WTC11 (cell line): Measurements from ENCODE around the gene SPRR2E. TPM values are rescaled to one million over a fixed set of nuclear protein-coding genes. Genes with fewer than 3 reads are reported as not detected.
"Not testable (repeated sequence)": the region's sequence is repeated elsewhere in the genome, so short reads cannot be mapped to it uniquely, and the experiment has no call there.

Experiments used
- ATAC-seq: fragments of 200-7000 bp; cut with Tn5 transposase; 2 replicates; pipeline ENCODE4 v1.10.0; 2021; ENCODE audit warnings: mild to moderate bottlenecking, moderate library complexity
- CTCF ChIA-PET: fragments of 300-600 bp; sonication (Branson Sonifier 250); formaldehyde crosslinking; loops from one replicate; lab custom pipeline; 2021; ENCODE audit warnings: antibody characterized with exemption; lab: Charles Lee
- POLR2A ChIA-PET: fragments of 350-600 bp; sonication (Branson Sonifier 250); formaldehyde crosslinking; loops from one replicate; lab custom pipeline; 2021; ENCODE audit warnings: antibody characterized with exemption; lab: Charles Lee
- DNase-seq: peaks from one replicate; pipeline ENCODE4 v3.0.0; 2021; ENCODE audit warnings: low spot score
- H3K27ac Mint-ChIP-seq: 2 replicates; pipeline ENCODE4 v1.8.0; 2021; ENCODE audit warnings: mixed read lengths
- H3K27me3 Mint-ChIP-seq: 2 replicates; pipeline ENCODE4 v1.8.0; 2021; ENCODE audit warnings: low read depth, mild to moderate bottlenecking, moderate library complexity, mixed read lengths
- H3K36me3 Mint-ChIP-seq: 2 replicates; pipeline ENCODE4 v1.8.0; 2021; ENCODE audit warnings: mixed read lengths
- H3K4me1 Mint-ChIP-seq: 2 replicates; pipeline ENCODE4 v1.8.0; 2022; ENCODE audit warnings: mixed read lengths
- H3K4me3 Mint-ChIP-seq: 2 replicates; pipeline ENCODE4 v1.8.0; 2021; ENCODE audit warnings: mild to moderate bottlenecking, moderate library complexity, mixed read lengths
- H3K9me3 Mint-ChIP-seq: 2 replicates; pipeline ENCODE4 v1.8.0; 2021; ENCODE audit warnings: mixed read lengths
- FOXJ3 ChIP-seq: sonication (generic); formaldehyde crosslinking; IDR thresholded peaks from 2 replicates; pipeline ENCODE4 v1.9.0; 2021; ENCODE audit warnings: missing genetic modification reagents, mild to moderate bottlenecking, borderline replicate concordance
- FOXK1 ChIP-seq: sonication (generic); formaldehyde crosslinking; IDR thresholded peaks from 2 replicates; pipeline ENCODE4 v1.8.0; 2022; ENCODE audit warnings: mild to moderate bottlenecking, moderate library complexity, missing genetic modification reagents
- GABPB1 ChIP-seq: sonication (generic); formaldehyde crosslinking; IDR thresholded peaks from 2 replicates; pipeline ENCODE4 v1.8.1; 2023; ENCODE audit warnings: mild to moderate bottlenecking, missing genetic modification reagents
- KAT7 ChIP-seq: sonication (generic); formaldehyde crosslinking; IDR thresholded peaks from 2 replicates; pipeline ENCODE4 v1.8.1; 2023; ENCODE audit warnings: missing genetic modification reagents, mild to moderate bottlenecking, borderline replicate concordance
- MAX ChIP-seq: sonication (generic); formaldehyde crosslinking; IDR thresholded peaks from 2 replicates; pipeline ENCODE4 v1.8.0; 2022; ENCODE audit warnings: mild to moderate bottlenecking, missing genetic modification reagents
- NFE2L1 ChIP-seq: sonication (generic); formaldehyde crosslinking; IDR thresholded peaks from 2 replicates; pipeline ENCODE4 v1.8.1; 2023; ENCODE audit warnings: missing genetic modification reagents
- NR1H2 ChIP-seq: sonication (generic); formaldehyde crosslinking; IDR thresholded peaks from 2 replicates; pipeline ENCODE4 v1.9.0; 2021; ENCODE audit warnings: mild to moderate bottlenecking, moderate library complexity, missing genetic modification reagents
- NR2C2 ChIP-seq: sonication (generic); formaldehyde crosslinking; IDR thresholded peaks from 2 replicates; pipeline ENCODE4 v1.8.0; 2022; ENCODE audit warnings: mild to moderate bottlenecking, missing genetic modification reagents
- NR3C1 ChIP-seq: sonication (generic); formaldehyde crosslinking; conservative IDR thresholded peaks from 2 replicates; pipeline ENCODE4 v1.8.1; 2023; ENCODE audit warnings: low read depth, mild to moderate bottlenecking, missing genetic modification reagents
- ZBTB21 ChIP-seq: sonication (generic); formaldehyde crosslinking; IDR thresholded peaks from 2 replicates; pipeline ENCODE4 v1.8.1; 2023; ENCODE audit warnings: mild to moderate bottlenecking, missing genetic modification reagents, borderline replicate concordance
- ZNF138 ChIP-seq: sonication (generic); formaldehyde crosslinking; conservative IDR thresholded peaks from 2 replicates; pipeline ENCODE4 v1.8.1; 2022; ENCODE audit warnings: mild to moderate bottlenecking, moderate library complexity, missing genetic modification reagents
- ZNF671 ChIP-seq: fragments of 250-450 bp; sonication (Bioruptor Pico); IDR thresholded peaks from 2 replicates; pipeline ENCODE4 v1.8.0; 2021; ENCODE audit warnings: mild to moderate bottlenecking
- total RNA-seq: library from RNA; stranded (reverse); gene quantifications from 3 replicates; pipeline ENCODE4 v1.2.3, GENCODE V29; 2021
- TF ChIP-seq, protein P1 (sequence below): sonication (generic); formaldehyde crosslinking; IDR thresholded peaks from 2 replicates; pipeline ENCODE4 v1.8.1; 2023; ENCODE audit warnings: mild to moderate bottlenecking, missing genetic modification reagents, borderline replicate concordance
- TF ChIP-seq, protein P2 (sequence below): fragments of 200-600 bp; IDR thresholded peaks from 2 replicates; pipeline ENCODE4 v1.8.0; 2022; ENCODE audit warnings: antibody characterized with exemption
- TF ChIP-seq, protein P3 (sequence below): fragments of 250-450 bp; sonication (Bioruptor Pico); IDR thresholded peaks from 2 replicates; pipeline ENCODE4 v2.1.2; 2022; ENCODE audit warnings: mild to moderate bottlenecking, moderate library complexity

Gene SPRR2E
- total RNA-seq, 1 experiment from 2014 or later = not detected

DNA sequence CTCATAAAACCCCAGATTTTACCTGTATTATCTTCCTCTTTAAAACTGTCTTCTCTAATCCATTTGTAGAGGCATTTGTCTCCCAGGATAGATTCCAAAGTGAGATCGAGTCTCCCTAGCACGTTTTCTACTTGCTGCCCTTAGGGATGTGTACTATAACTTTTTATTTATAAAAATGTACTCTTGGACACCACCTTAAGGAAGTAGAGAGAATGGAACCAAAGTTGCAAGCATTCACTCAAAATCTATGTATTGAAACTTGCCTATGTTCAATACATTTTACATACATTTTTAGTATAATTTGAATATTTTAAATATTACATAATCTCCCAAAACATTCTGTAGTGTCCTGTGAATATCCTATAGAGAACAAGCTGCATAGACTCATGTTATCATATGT, 36.2 kb downstream of the SPRR2E start:
- Mint-ChIP-seq H3K4me1 (no peaks in the 10 kb centered on the region), H3K4me3 (no peak overlapping the region), H3K27ac (no peak overlapping the region), H3K27me3 (no peaks in the 10 kb centered on the region), H3K36me3 (no peaks in the 10 kb centered on the region), H3K9me3 (0 out of 2 replicates have a peak, but pooled peaks cover 5% of the 10 kb centered on the region)
- POLR2A ChIA-PET = no interaction called here
- ATAC-seq = no peak
- CTCF ChIA-PET = interaction anchor here (1.5 kb wide), 1 partner anchor 97 kb away, joined by 4 read pairs; no protein-coding TSS in a partner anchor
- no peak for TF ChIP-seq FOXK1 (CRISPR knock-in tag)
- no peak for TF ChIP-seq NR3C1 (CRISPR knock-in tag)
- no peak for TF ChIP-seq ZBTB21 (CRISPR knock-in tag)
- TF ChIP-seq ZNF138 (CRISPR knock-in tag) = no peak
- TF ChIP-seq MAX (CRISPR knock-in tag) = no peak
- TF ChIP-seq, all 79 proteins: peak for 0
- no peak for DNase-seq

DNA sequence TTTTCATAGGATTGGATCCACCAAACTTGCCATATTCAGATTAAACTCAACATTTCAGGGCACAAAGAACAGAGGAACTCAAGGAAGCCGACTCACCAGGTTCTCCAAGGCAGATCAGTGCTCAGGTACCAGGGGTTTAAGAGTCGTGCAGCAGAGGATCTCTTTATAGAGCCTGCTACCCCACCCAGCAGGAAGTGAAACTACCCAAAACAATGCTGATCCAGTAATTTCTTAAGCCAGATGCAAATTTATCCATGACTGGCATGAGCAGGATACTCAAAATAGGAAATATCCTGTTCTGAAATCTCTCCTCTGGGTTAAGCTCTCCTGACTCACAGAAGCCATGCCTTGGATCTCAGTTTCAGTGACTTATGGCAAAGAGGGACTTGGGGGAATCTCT, 37.0 kb downstream of the SPRR2E start, which contains the start of gene SPRR2A:
Gene SPRR2A (minus strand): TSS at position 138 of the 400 bp plus-strand sequence. CDS start 777 bp downstream, outside the sequence.
- Mint-ChIP-seq H3K27me3 (no peaks in the 10 kb centered on the region), H3K27ac (no peak within 1 kb of the TSS), H3K4me1 (no peaks in the 10 kb centered on the region), H3K4me3 (no peak within 1 kb of the TSS), H3K36me3 (no peaks in the 10 kb centered on the region), H3K9me3 (0 out of 2 replicates have a peak, but pooled peaks cover 10% of the 10 kb centered on the region)
- ChIA-PET CTCF (interaction anchor here (1.5 kb wide), 1 partner anchor 97 kb away, joined by 4 read pairs; no protein-coding TSS in a partner anchor), POLR2A (no interaction called here)
- TF ChIP-seq ZNF671 = no peak
- TF ChIP-seq FOXJ3 (CRISPR knock-in tag) = no peak
- no peak for TF ChIP-seq NR2C2 (CRISPR knock-in tag)
- TF ChIP-seq, protein P1, sequence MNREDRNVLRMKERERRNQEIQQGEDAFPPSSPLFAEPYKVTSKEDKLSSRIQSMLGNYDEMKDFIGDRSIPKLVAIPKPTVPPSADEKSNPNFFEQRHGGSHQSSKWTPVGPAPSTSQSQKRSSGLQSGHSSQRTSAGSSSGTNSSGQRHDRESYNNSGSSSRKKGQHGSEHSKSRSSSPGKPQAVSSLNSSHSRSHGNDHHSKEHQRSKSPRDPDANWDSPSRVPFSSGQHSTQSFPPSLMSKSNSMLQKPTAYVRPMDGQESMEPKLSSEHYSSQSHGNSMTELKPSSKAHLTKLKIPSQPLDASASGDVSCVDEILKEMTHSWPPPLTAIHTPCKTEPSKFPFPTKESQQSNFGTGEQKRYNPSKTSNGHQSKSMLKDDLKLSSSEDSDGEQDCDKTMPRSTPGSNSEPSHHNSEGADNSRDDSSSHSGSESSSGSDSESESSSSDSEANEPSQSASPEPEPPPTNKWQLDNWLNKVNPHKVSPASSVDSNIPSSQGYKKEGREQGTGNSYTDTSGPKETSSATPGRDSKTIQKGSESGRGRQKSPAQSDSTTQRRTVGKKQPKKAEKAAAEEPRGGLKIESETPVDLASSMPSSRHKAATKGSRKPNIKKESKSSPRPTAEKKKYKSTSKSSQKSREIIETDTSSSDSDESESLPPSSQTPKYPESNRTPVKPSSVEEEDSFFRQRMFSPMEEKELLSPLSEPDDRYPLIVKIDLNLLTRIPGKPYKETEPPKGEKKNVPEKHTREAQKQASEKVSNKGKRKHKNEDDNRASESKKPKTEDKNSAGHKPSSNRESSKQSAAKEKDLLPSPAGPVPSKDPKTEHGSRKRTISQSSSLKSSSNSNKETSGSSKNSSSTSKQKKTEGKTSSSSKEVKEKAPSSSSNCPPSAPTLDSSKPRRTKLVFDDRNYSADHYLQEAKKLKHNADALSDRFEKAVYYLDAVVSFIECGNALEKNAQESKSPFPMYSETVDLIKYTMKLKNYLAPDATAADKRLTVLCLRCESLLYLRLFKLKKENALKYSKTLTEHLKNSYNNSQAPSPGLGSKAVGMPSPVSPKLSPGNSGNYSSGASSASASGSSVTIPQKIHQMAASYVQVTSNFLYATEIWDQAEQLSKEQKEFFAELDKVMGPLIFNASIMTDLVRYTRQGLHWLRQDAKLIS (CRISPR knock-in tag) = no peak
- TF ChIP-seq, protein P2, sequence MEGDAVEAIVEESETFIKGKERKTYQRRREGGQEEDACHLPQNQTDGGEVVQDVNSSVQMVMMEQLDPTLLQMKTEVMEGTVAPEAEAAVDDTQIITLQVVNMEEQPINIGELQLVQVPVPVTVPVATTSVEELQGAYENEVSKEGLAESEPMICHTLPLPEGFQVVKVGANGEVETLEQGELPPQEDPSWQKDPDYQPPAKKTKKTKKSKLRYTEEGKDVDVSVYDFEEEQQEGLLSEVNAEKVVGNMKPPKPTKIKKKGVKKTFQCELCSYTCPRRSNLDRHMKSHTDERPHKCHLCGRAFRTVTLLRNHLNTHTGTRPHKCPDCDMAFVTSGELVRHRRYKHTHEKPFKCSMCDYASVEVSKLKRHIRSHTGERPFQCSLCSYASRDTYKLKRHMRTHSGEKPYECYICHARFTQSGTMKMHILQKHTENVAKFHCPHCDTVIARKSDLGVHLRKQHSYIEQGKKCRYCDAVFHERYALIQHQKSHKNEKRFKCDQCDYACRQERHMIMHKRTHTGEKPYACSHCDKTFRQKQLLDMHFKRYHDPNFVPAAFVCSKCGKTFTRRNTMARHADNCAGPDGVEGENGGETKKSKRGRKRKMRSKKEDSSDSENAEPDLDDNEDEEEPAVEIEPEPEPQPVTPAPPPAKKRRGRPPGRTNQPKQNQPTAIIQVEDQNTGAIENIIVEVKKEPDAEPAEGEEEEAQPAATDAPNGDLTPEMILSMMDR = no peak
- no peak for TF ChIP-seq NFE2L1 (CRISPR knock-in tag)
- no peak for TF ChIP-seq NR1H2 (CRISPR knock-in tag)
- no peak for TF ChIP-seq GABPB1 (CRISPR knock-in tag)
- no peak for TF ChIP-seq KAT7 (CRISPR knock-in tag)
- TF ChIP-seq, protein P3, sequence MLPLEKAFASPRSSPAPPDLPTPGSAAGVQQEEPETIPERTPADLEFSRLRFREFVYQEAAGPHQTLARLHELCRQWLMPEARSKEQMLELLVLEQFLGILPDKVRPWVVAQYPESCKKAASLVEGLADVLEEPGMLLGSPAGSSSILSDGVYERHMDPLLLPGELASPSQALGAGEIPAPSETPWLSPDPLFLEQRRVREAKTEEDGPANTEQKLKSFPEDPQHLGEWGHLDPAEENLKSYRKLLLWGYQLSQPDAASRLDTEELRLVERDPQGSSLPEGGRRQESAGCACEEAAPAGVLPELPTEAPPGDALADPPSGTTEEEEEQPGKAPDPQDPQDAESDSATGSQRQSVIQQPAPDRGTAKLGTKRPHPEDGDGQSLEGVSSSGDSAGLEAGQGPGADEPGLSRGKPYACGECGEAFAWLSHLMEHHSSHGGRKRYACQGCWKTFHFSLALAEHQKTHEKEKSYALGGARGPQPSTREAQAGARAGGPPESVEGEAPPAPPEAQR (CRISPR knock-in tag) = no peak
- no peak for TF ChIP-seq ZNF138 (CRISPR knock-in tag)
- no peak for TF ChIP-seq FOXK1 (CRISPR knock-in tag)
- DNase-seq (no peak), ATAC-seq (no peak)

DNA sequence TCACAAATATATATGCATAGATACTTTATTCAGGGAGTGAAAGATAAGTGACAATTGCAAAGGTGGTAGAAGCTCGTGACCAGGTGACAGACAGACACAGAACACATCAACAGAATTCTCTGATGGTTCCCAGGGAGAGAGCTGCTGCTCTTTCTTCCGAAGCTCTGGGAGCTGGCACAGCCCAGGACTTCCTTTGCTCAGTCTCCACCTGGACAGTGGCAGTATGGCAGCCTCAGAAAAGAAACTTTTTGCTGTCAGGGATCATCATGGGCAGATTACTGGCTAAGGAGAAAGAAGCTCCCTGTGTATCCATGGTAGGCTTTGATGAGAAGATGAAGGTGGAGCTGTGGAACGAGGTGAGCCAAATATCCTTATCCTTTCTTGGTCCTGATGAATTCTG, 38.2 kb downstream of the SPRR2E start:
- ATAC-seq, H3K4me1 Mint-ChIP-seq, DNase-seq, POLR2A ChIA-PET, H3K36me3 Mint-ChIP-seq, H3K4me3 Mint-ChIP-seq, H3K27ac Mint-ChIP-seq, H3K27me3 Mint-ChIP-seq: not testable (repeated sequence)
- CTCF ChIA-PET = interaction anchor here (1.2 kb wide), 1 partner anchor 136 kb away, joined by 5 read pairs; no protein-coding TSS in a partner anchor
- peaks cover 13% of the 10 kb centered on the region; the same call in 1 of the 2 replicates for H3K9me3 Mint-ChIP-seq
